Subcutaneous adipose tissue (tissue), 4 donors: ENCODE results near the gene NDRG3. TPM values are rescaled to one million over a fixed set of nuclear protein-coding genes. Genes with fewer than 3 reads are reported as not detected.

Experiments used
- total RNA-seq, 4 donors: library from RNA; depleted of rRNA; stranded (reverse); fragments of >200 nt; gene quantifications; one replicate each; pipeline ENCODE4 v1.1.0, GENCODE V29; 2016
- TF ChIP-seq, protein P1 (sequence below): fragments of 450-650 bp; IDR thresholded peaks from one replicate; pipeline ENCODE4 v1.5.1; 2016; ENCODE audit warnings: low read depth, mild to moderate bottlenecking, control low read depth, antibody characterized with exemption, moderate library complexity

Gene NDRG3
- total RNA-seq, 4 donors from 2014 or later = 11.5 to 25.2 (median 20.2) TPM

GRCh38 chr20:36775826-36776225 lies 29.9 kb upstream of the NDRG3 start:
- TF ChIP-seq, protein P1, sequence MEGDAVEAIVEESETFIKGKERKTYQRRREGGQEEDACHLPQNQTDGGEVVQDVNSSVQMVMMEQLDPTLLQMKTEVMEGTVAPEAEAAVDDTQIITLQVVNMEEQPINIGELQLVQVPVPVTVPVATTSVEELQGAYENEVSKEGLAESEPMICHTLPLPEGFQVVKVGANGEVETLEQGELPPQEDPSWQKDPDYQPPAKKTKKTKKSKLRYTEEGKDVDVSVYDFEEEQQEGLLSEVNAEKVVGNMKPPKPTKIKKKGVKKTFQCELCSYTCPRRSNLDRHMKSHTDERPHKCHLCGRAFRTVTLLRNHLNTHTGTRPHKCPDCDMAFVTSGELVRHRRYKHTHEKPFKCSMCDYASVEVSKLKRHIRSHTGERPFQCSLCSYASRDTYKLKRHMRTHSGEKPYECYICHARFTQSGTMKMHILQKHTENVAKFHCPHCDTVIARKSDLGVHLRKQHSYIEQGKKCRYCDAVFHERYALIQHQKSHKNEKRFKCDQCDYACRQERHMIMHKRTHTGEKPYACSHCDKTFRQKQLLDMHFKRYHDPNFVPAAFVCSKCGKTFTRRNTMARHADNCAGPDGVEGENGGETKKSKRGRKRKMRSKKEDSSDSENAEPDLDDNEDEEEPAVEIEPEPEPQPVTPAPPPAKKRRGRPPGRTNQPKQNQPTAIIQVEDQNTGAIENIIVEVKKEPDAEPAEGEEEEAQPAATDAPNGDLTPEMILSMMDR = no peak

- TF ChIP-seq, protein P1 = no peak
These were observed 29.3 kb upstream of the NDRG3 start for GRCh38 chr20:36775196-36775595.

DNA sequence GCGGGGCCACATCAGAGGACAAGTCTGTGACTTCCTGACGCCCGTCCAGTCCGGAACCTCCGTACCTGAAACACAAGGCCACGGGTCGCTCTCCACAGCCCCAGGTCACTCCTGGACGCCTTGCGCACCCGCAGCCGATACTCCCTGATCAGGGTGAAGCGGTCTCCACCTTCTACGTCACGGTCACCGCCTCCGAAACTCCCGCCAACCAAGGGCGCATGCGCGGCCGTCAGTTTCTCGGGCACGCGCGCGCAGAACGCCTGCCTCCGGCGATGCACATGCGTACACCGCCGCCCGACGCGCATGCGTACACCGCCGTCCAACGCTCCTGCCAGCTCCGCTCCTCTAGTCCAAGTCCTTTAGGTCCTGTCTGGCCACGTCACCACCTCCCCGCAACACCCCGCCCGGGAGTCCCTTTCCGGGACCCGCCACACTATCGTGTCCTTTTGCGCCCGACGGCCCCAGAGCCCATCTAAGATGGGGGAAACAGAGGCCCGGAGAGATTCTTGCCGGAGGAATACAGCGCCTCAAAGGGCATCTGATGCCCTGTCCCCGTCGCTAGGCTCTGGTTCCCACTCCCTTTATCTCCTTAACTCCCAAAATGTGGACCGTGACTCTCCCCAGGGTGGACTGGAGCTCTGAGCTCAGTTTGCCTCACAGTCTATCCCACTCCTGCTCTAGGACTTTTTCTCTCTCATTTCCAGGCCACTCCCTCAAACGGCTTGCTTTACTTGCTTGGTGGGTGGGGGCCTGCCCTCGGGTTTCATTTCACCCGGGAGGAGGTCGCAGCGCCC lies 27.9 kb upstream of the NDRG3 start, which contains the start of gene DSN1:
Gene DSN1 (minus strand): TSS at position 167 of the 794 bp plus-strand sequence. CDS start 2,305 bp downstream, outside the sequence.
- TF ChIP-seq, protein P1 = no peak

DNA sequence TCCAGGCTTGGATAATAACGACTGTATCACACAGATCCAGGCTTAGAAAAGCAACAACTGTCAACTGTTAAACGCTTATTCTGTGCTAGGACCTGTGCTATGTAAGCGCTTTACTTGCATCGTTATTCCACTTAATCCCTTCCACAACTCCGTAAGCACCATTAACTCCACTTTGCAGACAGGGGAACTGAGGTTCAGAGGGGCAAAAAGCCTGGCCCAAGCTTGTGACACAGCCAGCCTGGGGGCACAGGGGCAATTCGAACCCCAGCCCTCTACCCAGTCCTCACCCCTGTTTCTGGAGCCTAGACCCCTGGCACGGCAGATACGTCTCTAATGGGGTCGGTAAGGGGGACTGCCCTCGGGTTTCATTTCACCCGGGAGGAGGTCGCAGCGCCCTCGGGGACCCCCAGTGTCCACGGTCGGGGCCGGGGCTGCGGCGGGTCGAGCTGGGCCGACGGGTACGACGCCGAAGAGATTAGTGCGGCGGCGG lies 27.3 kb upstream of the NDRG3 start:
- TF ChIP-seq, protein P1 = no peak

DNA sequence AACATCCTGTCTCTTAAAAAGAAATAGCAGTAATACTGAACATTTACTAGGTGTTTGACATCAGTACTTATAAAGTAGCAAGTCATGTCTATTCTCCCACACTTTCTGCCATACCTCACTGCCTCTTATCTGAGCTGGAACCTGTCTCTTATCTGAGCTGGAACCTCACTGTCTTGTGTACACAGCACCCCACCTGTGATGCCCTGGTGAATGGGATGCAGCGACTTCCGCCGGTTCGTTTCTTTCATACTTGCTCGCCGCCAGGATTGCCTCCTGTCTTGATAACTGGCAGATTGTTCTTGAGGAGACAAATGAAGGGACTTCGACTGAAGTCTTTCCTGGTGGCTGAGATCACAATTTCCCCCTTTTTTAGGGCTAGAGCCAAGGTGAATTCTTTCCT lies 24.8 kb upstream of the NDRG3 start:
- TF ChIP-seq, protein P1 = no peak

GRCh38 chr20:36768768-36769430 lies 23.0 kb upstream of the NDRG3 start:
- TF ChIP-seq, protein P1 = no peak

DNA sequence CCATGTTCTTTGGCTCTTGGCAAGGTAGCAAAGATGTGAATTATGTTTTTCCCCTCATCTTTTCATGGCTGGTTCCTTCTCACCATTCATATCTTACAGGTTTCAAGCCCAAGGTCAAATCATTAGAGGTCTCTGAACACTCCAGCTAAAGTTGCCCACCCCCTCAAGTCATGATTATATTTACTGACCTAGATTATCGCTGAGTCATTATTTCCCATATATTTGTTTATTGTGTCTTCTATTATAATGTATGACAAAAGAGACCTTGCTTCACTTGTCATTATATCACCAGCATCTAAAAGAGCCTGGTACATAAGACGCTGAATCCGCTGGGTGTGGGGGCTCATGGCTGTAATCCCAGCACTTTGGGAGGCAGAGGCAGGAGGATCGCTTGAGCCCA lies 15.2 kb upstream of the NDRG3 start:
- TF ChIP-seq, protein P1 = no peak
